ENCODE results near the gene TRAF3. TPM values are rescaled to one million over a fixed set of nuclear protein-coding genes. Genes with fewer than 3 reads are reported as not detected.
A peak's percentile ranks its signal among the peaks of the same experiment; 100 is the strongest.

TRAF3 gene
- total and polyA plus RNA-seq, 10 donors: 11.1 to 61.5 (median 39.1) TPM

DNA sequence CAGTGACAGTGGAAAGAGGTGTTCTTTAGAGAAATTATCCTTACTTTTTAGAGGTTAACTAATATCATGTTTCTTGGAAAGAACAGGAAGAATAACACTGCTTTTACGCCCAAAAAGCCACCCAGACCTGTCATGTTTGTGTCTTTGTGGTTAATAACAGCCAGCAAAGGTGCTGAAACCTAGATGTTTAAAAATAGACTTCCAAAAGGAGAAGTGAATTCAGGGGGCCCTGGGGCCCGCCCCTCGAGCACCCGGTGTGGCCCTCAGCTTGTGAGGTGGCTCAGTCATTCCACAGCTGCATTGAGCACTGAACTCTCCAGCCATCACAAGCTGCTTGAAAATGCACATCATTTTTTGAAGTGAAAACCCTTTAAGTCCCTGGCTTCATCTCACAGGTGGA is 124.4 kb downstream of the TRAF3 start:
- TF ChIP-seq, protein P1, sequence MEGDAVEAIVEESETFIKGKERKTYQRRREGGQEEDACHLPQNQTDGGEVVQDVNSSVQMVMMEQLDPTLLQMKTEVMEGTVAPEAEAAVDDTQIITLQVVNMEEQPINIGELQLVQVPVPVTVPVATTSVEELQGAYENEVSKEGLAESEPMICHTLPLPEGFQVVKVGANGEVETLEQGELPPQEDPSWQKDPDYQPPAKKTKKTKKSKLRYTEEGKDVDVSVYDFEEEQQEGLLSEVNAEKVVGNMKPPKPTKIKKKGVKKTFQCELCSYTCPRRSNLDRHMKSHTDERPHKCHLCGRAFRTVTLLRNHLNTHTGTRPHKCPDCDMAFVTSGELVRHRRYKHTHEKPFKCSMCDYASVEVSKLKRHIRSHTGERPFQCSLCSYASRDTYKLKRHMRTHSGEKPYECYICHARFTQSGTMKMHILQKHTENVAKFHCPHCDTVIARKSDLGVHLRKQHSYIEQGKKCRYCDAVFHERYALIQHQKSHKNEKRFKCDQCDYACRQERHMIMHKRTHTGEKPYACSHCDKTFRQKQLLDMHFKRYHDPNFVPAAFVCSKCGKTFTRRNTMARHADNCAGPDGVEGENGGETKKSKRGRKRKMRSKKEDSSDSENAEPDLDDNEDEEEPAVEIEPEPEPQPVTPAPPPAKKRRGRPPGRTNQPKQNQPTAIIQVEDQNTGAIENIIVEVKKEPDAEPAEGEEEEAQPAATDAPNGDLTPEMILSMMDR (IDR thresholded peaks at IDR 0.05 in 8 of 11, conservative IDR thresholded peaks at IDR 0.05 in 3 of 11): no peak
- TF ChIP-seq POLR2AphosphoS5 (IDR thresholded peaks at IDR 0.05) (peak in 2 of 3 donors; percentile 64 to 68), POLR2A (IDR thresholded peaks at IDR 0.05) (no peak)
- H3K4me3 ChIP-seq: peak overlapping the region in 1 of 8 donors; percentile 18
- DNase-seq: peak; percentile 91
- H3K9me3 ChIP-seq: no peaks in the 10 kb centered on the region
- intact Hi-C loops (cut with DNase I; ENCODE audit: low total_unique reads): no loop called here
- peaks cover 8 to 69% (median 47%) of the 10 kb centered on the region in 6 donors for H3K4me1 ChIP-seq
- peaks cover 3 to 96% (median 66%) of the 10 kb centered on the region in 6 donors for H3K36me3 ChIP-seq
- H3K27me3 ChIP-seq (replicated peaks in 1 of 7): no peaks in the 10 kb centered on the region
- peak overlapping the region; percentile 58 to 90 (median 79) for H3K27ac ChIP-seq
- WGBS, 5 donors: 9 to 47% (median 34%) methylated on average over 4 of the region's 4 CpGs

DNA sequence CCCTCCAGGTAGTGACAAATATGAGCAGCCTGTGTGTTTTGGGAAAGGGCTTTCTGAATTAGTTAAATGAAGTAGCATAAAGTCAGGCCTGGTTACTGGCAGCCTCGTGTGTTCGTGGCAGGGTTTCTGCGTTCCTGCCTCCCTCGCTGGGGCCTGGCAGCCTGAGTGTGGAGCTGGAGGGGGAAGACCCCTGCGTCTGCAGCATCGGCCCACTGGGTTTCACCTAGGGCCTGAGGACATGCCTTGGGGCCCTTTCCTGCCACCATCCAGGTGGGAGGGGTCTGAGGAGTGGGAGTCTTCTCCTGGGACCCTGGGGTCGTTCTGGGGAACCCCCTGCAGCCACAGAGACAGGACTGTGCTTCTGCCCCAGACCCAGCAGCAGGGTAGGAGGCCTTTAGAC is 124.8 kb downstream of the TRAF3 start:
- intact Hi-C loops (cut with DNase I; ENCODE audit: low total_unique reads): no loop called here
- Histone ChIP-seq H3K36me3 (peaks cover 3 to 96% (median 68%) of the 10 kb centered on the region in 6 donors), H3K27ac (peak overlapping the region in 6 of 8 donors; percentile 58 to 90 (median 83)), H3K9me3 (no peaks in the 10 kb centered on the region), H3K4me1 (peaks cover 8 to 71% (median 47%) of the 10 kb centered on the region in 6 donors), H3K27me3 (replicated peaks in 1 of 7) (no peaks in the 10 kb centered on the region), H3K4me3 (no peak overlapping the region)
- DNase-seq: peak; percentile 80
- no peak for TF ChIP-seq POLR2A (IDR thresholded peaks at IDR 0.05)
- TF ChIP-seq POLR2AphosphoS5 (IDR thresholded peaks at IDR 0.05): no peak
- TF ChIP-seq, protein P1 (IDR thresholded peaks at IDR 0.05 in 8 of 11, conservative IDR thresholded peaks at IDR 0.05 in 3 of 11): no peak
- 55 to 87% (median 63%) methylated on average over 3 to 7 of the region's 7 CpGs for WGBS, 5 donors

DNA sequence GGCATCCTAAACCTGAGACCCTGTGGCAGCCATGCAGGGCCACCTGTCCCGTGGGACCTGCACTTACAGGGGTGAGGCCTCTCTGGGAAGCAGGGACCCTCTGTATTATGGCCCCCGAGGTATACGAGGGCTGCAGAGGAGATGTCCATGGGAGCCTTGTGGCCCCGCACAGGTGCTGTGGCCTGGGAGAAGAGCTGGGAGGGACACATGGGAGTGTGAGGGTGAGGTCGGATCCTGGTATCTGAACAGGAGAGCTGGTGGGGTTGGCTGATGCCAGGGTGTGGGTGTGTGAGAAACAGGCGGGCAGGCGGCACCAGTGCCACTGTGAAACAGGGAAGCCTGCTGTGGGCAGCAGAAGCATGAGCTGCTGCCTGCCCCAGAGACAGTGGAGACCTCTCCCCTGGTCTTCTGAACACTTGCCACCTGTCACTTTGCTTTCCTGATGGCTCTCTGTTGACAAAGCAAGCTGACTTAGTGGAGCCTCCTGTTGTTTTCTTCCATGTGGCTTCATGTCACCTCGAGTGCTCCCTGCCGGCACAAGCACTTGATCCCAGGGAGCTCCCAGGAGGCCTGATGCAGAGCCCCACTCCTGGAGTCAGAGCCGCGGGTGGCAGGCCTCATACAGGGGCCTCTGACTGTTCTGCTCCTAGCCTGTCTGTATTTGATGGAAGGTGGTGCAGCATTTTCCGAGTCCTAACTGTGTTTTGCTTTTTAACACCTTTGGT is 125.4 kb downstream of the TRAF3 start:
- Histone ChIP-seq H3K27me3 (replicated peaks in 1 of 7) (no peaks in the 10 kb centered on the region), H3K36me3 (peaks cover 3 to 96% (median 68%) of the 10 kb centered on the region in 6 donors), H3K4me3 (no peak overlapping the region), H3K4me1 (peaks cover 8 to 71% (median 47%) of the 10 kb centered on the region in 6 donors), H3K27ac (peak overlapping the region in 6 of 8 donors; percentile 58 to 90 (median 83)), H3K9me3 (no peaks in the 10 kb centered on the region)
- no peak for DNase-seq
- intact Hi-C loops (cut with DNase I; ENCODE audit: low total_unique reads): no loop called here
- no peak for TF ChIP-seq POLR2A (IDR thresholded peaks at IDR 0.05)
- TF ChIP-seq, protein P1 (IDR thresholded peaks at IDR 0.05 in 8 of 11, conservative IDR thresholded peaks at IDR 0.05 in 3 of 11): no peak
- TF ChIP-seq POLR2AphosphoS5 (IDR thresholded peaks at IDR 0.05): no peak
- 84 to 95% (median 92%) methylated on average over 12 of the region's 12 CpGs for WGBS, 5 donors

DNA sequence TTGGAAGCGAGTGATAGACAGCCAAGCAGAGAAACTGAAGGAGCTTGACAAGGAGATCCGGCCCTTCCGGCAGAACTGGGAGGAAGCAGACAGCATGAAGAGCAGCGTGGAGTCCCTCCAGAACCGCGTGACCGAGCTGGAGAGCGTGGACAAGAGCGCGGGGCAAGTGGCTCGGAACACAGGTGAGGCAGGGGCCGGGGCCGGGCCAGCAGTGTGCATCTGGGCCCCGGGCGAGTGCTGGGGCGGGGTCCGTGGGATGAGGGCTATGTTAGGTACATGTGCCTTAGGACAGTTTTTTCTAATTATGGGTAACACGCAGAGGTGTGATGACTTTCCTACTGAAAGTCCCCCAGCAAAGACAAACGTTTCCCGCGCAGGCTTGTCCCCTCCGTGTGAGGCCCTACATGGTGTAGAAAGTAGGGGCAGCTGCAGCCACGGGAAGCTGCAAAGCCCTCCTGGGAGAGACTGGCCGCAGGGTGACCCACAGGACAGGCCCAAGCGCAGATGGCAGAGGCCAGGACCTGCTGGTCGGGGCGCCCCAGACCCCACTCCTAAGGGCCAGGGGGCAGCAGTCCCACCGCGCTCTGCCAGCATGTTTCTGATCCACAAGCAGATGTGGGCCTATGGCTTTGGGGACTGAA is 126.1 kb downstream of the TRAF3 start:
- no peak for DNase-seq
- Histone ChIP-seq H3K4me1 (peaks cover 8 to 65% (median 42%) of the 10 kb centered on the region in 6 donors), H3K9me3 (no peaks in the 10 kb centered on the region), H3K27ac (peak overlapping the region in 4 of 8 donors; percentile 83 to 90 (median 84)), H3K36me3 (peaks cover 3 to 96% (median 66%) of the 10 kb centered on the region in 6 donors), H3K4me3 (no peak overlapping the region), H3K27me3 (replicated peaks in 1 of 7) (no peaks in the 10 kb centered on the region)
- 90 to 97% (median 92%) methylated on average over 28 to 29 of the region's 29 CpGs for WGBS, 5 donors
- TF ChIP-seq, protein P1 (IDR thresholded peaks at IDR 0.05 in 8 of 11, conservative IDR thresholded peaks at IDR 0.05 in 3 of 11): no peak
- TF ChIP-seq POLR2A (IDR thresholded peaks at IDR 0.05) (no peak), POLR2AphosphoS5 (IDR thresholded peaks at IDR 0.05) (no peak)
- intact Hi-C loops (cut with DNase I; ENCODE audit: low total_unique reads): no loop called here

Data from spleen (tissue), 11 donors.